Suprapubic skin (tissue), 4 donors: ENCODE measurements around the gene DDR2.

Experiments used
- EP300 ChIP-seq: sonication (generic); formaldehyde crosslinking; IDR thresholded peaks from one replicate; pipeline ENCODE4 v1.6.1; 2017; ENCODE audit warnings: antibody characterized with exemption
- POLR2A ChIP-seq, 2 donors: fragments of 450-650 bp; IDR thresholded peaks; one replicate each; pipeline ENCODE4 v1.6.1; 2017; ENCODE audit warnings: antibody characterized with exemption in 2 of 2, mild to moderate bottlenecking in 2 of 2, moderate library complexity in 2 of 2
- POLR2AphosphoS5 ChIP-seq, 3 donors: sonication (generic); formaldehyde crosslinking; IDR thresholded peaks; one replicate each; pipeline ENCODE4 v1.6.1; 2017; ENCODE audit warnings: antibody characterized with exemption in 3 of 3
- TF ChIP-seq, protein P1 (sequence below), 2 donors: fragments of 200-600 bp in 1 of 2; fragments of 450-650 bp in 1 of 2; sonication (generic) in 1 of 2; IDR thresholded peaks; one replicate each; pipeline ENCODE4 v1.5.1; 2016 to 2019; ENCODE audit warnings: antibody characterized with exemption in 2 of 2, mild to moderate bottlenecking in 1 of 2, moderate library complexity in 1 of 2

DNA sequence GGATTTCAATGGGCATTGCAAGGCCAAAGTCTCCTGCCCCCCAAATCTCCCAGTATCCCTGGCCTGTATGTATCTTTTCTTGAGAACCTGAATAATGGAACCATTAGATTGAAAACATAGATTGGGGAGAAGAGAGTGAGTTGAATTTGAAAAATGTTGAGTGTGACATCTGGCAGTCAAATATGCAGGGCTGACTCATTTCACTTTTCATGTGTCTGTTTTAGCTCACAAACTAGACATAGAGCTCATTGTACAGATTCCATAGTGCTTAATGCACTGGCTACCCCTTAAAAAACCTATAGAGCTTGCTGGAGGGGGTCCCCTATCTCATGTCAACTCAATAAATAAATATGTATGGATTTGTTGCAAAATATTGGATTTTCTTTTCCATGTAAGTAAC lies 30.8 kb downstream of the DDR2 start:
- TF ChIP-seq, protein P1, sequence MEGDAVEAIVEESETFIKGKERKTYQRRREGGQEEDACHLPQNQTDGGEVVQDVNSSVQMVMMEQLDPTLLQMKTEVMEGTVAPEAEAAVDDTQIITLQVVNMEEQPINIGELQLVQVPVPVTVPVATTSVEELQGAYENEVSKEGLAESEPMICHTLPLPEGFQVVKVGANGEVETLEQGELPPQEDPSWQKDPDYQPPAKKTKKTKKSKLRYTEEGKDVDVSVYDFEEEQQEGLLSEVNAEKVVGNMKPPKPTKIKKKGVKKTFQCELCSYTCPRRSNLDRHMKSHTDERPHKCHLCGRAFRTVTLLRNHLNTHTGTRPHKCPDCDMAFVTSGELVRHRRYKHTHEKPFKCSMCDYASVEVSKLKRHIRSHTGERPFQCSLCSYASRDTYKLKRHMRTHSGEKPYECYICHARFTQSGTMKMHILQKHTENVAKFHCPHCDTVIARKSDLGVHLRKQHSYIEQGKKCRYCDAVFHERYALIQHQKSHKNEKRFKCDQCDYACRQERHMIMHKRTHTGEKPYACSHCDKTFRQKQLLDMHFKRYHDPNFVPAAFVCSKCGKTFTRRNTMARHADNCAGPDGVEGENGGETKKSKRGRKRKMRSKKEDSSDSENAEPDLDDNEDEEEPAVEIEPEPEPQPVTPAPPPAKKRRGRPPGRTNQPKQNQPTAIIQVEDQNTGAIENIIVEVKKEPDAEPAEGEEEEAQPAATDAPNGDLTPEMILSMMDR (IDR thresholded peaks at IDR 0.05) = no peak
- TF ChIP-seq EP300 (no peak), POLR2AphosphoS5 (IDR thresholded peaks at IDR 0.05) (no peak), POLR2A (IDR thresholded peaks at IDR 0.05) (no peak)
